Activated gamma-delta T cell treated with Interleukin-2 at 50 U/mL for 16 hours (primary cell): ENCODE data around the gene STPG2.
"Not testable (repeated sequence)": the region's sequence is repeated elsewhere in the genome, so short reads cannot be mapped to it uniquely, and the experiment has no call there.

Experiments
- DNase-seq: peaks from one replicate; pipeline ENCODE4 v3.0.0-alpha.2; 2020

STPG2 gene

GRCh38 chr4:97786306-97786920, 356.9 kb downstream of the STPG2 start:
- DNase-seq = no peak

DNA sequence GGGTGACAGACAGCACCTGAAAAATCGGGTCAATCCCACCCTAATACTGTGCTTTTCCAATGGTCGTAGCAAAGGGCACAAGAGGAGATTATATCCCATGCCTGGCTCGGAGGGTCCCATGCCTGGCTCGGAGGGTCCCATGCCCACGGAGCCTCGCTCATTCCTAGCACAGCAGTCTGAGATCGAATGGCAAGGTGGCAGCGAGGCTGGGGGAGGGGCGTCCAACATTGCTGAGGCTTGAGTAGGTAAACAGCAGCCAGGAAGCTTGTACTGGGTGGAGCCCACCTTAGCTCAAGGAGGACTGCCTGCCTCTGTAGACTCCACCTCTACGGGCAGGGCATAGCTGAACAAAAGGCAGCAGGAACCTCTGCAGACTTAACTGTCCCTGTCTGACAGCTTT, 365.1 kb downstream of the STPG2 start:
- DNase-seq = no peak

- DNase-seq = no peak
Observed at GRCh38 chr4:97774347-97774989, 368.8 kb downstream of the STPG2 start.

DNA sequence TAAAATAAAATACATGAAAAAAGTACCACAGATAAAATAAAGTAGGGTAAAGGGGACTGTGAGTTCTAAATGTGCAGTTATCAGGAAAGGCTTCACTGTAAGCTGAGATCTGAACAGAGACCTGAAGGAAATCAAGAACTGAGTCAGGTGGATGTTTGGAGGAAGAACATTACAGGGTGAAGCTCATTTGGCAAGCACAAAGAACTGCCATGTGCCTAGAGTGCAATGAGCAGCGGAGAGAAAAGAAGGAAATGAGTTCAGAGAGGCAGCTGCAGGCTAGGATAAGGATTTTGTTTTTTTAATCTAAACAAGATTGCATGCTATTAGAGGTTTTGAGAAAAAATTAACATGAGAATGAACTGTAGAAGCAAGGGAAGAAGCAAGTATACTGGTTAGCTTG, 373.1 kb downstream of the STPG2 start:
- DNase-seq = no peak

DNA sequence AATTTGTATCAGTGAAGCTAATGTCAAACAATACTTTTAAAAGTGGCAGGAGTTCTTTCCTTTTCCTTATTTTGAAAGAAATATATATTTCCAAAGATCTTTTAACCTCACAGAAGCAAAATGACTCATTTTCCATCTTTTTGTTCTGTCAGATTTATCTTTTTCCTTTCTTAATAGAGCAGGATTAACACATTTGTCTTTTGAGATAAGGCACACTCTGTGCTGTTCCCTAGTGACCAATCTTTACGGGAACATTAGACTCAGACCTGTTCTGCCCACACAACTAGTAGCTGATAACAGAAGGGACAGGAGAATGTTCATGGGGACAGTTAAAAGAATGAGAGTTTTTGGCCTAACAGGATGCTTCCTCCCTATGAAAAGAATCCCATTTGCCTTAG, 381.2 kb downstream of the STPG2 start:
- no peak for DNase-seq

GRCh38 chr4:97761445-97762114, 381.7 kb downstream of the STPG2 start:
- DNase-seq = no peak

DNA sequence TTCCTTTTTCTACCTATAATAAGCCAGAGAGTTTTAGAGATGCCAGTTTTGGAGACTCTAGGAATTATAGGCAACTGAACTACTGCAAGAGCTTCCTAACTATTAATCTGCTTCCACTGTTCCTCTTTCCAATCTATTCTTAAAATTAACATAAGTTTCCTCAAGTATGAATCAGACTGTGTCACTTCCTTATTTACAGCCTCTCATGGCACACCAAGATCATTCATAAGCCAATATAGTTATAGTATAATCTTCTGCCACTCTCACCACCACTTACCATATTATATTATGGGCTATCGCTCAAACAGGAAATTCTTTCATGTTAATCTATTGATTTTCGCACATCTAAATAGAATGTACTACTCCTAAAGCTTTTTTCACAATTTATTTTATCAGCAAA, 383.5 kb downstream of the STPG2 start:
- no peak for DNase-seq

DNA sequence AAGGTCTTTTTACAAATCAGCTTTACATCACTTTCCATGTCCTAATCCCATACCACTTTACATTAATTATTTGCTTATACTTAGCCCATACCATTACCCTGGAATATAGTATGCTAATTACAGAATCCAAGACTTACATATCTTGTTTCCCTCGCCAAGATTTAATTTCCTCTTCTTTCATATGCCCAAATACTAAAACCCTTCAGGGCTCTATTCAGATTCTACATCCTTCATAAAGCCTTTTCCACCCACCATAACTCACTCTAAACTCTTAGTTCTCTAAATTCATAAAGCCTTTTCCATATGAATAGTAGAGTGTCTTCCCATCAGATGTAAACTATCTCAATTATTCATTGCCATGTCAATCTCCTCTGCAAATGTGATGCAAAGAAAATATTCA, 390.7 kb downstream of the STPG2 start:
- DNase-seq = no peak

DNA sequence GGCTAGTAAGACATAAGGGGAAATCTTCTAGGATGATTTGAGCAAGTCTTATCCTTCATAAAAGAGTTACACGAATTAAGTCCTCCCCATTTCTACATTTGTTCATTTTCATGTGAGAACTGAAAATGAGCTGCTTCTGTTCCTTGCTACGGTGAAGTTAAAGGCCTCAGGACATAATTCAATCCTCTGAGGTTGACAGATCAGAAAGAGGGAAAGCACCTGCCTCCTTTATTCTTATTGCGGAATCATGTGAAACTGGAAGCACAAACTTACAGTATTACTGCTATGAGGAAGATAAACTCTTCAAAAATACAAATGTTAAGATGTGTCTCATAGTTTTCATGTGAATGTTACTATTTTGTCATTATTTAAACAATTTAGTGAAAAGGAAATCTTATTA, 395.3 kb downstream of the STPG2 start:
- no peak for DNase-seq

- no peak for DNase-seq
Observed at GRCh38 chr4:97720869-97721432, 422.3 kb downstream of the STPG2 start.

- DNase-seq = no peak
Observed at GRCh38 chr4:97691111-97691605, 452.1 kb downstream of the STPG2 start.

DNA sequence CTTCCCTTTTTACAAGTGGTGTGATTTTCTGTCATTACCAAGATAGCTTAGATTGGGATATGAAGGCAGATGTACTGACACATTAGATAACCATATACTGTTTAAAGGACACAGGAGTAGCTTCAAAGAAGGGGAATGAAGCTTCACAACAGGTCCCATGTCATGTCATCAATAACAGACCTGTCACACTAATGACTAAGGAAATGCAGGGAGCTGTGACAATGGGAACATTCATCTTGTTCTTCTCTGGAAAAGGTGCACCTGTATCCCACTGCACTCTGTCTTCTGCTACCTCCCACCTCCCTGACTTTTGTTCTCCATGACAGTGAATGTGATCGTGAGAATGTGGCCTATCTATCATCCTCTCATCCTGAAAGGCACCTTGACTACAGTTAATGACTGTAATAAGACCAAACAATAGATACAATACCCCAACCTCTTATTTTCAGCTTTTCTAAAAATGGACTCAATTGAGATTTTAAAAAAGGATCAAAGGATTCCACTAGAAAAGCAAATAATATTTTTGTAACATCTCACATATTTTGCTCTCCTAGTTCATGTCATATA, 472.5 kb downstream of the STPG2 start:
- no peak for DNase-seq

- DNase-seq = no peak
Observed at GRCh38 chr4:97665553-97665952, 477.7 kb downstream of the STPG2 start.

- no peak for DNase-seq
Observed at GRCh38 chr4:97664741-97665140, 478.5 kb downstream of the STPG2 start.

DNA sequence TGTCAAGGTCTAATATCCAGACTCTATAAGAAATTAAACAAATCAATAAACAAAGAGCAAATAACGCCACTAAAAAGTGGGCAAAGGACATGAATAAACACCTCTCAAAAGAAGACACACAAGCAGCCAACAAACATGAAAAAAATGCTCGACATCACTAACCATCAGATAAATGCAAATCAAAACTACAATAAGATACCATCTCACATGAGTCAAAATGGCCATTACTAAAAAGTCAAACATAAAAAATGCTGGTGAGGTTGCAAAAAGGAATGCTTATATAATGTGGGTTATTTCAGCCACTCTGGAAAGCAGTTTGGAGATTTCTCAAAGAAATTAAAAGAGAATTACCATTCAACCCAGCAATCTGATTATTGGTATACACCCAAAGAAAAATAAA, 481.1 kb downstream of the STPG2 start:
- DNase-seq = no peak

DNA sequence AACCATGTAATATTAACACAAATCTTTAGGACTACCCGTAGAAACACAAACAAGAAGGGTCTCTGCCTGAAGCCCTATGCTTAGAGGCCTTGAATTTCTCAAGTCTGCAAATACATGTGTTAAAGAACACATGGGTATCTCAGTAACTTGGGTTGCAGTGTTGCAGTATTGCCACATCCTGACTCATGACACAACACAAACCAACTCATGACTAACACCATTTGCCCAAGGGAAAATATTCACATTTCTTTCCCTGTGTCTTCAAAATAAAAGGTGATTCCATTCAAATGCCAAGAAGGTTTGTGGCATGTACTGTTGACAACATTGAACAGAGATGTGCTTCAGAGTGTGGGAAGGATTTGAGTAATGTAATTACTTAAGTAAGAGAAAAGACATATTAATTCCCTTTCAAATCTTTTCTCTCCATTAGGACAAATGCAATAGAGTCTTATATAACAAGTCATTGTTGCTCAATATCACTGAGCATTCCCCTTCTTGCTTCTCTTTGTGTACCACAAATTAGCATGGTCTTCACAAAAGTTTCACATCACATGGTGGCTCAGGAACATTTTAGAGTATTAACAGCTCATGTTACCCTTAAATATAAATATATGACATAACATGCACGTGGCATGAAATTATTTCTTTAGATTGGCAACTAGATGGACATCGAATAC, 487.1 kb downstream of the STPG2 start:
- DNase-seq = no peak

DNA sequence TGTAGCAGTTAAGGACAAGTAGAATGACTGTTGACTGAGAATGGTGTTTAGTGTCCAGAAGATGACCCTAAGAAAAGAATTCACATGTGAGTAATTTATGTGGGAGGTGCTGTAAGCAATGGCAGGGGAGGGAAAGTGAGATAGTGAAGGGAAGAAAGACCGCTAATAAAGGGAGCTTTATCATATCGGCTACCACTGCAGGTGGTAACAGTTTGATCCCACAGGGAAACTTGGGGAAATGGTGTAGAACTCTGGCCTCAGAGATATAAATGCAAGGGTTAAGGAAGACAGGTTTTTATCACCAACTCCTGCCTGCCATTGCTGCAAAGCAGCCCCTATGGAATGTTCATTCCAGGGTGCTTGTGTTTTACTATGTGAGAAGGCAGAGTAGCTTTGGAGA, 489.6 kb downstream of the STPG2 start:
- no peak for DNase-seq

DNA sequence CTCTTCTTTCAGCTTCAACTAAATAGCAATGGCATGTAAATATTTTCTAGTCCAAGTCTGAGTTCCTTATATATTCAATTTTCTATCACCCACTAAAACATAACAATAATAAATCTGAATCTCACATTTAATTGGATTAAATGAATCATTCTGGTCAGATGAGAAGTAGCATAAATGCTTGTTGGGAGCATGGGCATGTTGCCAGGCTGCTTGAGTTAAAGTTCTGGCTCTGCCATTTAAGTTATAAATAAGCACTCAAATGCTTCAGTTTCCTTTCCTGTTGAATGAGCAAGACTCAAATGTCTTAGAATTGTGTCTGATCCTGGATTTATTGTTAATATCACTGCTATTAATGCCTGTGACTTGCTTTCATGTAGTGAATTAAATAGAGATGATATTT, 496.3 kb downstream of the STPG2 start:
- DNase-seq = no peak

GRCh38 chr4:97645071-97645821, 498.0 kb downstream of the STPG2 start:
- DNase-seq = no peak

DNA sequence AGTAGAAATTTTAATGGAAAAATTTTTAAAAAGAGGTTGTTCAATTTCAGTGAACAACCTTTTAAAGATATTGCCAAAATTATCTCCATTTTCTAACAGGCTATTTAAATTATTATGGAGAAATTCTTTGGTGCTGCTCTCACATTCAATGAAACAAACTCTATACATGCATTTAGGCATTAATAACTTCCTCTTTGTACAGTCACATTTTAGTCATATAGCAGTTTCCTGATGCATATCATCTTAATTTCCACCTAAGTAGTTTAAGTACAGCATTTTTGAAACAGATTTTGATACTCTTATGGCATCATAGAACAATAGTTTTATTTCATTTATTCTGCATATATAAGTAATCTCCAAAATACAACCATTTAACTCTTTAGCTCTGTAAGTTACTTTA, 500.1 kb downstream of the STPG2 start:
- DNase-seq = no peak

DNA sequence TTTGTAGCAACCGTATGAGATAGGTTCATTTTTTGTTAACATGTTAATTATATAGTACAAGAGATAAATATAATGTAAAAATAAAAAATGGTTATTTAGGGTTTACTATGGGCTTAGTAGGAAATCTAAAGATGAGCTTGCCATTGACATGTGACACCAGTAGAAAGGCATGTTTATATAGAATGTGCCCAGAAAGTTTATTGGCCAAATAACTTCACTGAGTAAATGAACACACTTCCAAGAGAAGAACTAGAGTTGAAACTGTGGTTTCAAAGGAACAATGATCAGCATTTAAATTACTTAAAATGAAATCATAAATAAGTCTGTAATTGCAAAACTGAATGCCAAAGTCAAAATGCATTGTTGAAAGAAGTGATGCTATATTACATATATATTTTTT, 503.3 kb downstream of the STPG2 start:
- DNase-seq = no peak

DNA sequence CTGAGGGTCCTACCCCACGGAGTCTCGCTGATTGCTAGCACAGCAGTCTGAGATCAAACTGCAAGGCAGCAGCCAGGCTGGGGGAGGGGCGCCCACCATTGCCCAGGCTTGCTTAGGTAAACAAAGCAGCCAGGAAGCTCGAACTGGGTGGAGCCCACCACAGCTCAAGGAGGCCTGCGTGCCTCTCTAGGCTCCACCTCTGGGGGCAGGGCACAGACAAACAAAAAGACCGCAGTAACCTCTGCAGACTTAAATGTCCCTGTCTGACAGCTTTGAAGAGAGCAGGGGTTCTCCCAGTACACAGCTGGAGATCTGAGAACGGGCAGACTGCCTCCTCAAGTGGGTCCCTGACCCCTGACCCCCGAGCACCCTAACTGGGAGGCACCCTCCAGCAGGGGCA, 509.4 kb downstream of the STPG2 start:
- DNase-seq = not testable (repeated sequence)
